Upper lobe of left lung (tissue), 6 donors: ENCODE data around the gene CA5A. TPM values are rescaled to one million over a fixed set of nuclear protein-coding genes. Genes with fewer than 3 reads are reported as not detected.

Experiments
- ATAC-seq, 2 donors: fragments of 200-7000 bp; cut with Tn5 transposase; one replicate each; pipeline ENCODE4 v1.9.1; 2022; ENCODE audit warnings: mild to moderate bottlenecking in 2 of 2, moderate library complexity in 2 of 2; ENCODE audit not compliant: low FRiP score in 2 of 2
- DNase-seq, 2 donors: peaks; one replicate each; pipeline ENCODE4 v3.0.0-alpha.2; 2019 to 2020
- H3K27ac ChIP-seq, 4 donors: fragments of 200-600 bp; sonication (generic); one replicate each; pipeline ENCODE4 v1.5.1; 2016 to 2019
- H3K27me3 ChIP-seq, 4 donors: fragments of 200-600 bp; sonication (generic); one replicate each; pipeline ENCODE4 v1.5.1; 2017 to 2019
- H3K36me3 ChIP-seq, 4 donors: fragments of 200-600 bp; sonication (generic); one replicate each; pipeline ENCODE4 v1.5.1; 2016 to 2019
- H3K4me1 ChIP-seq, 4 donors: fragments of 200-600 bp; sonication (generic); one replicate each; pipeline ENCODE4 v1.5.1; 2018 to 2019
- H3K4me3 ChIP-seq, 4 donors: fragments of 200-600 bp; sonication (generic); one replicate each; pipeline ENCODE4 v1.5.1; 2017 to 2019; ENCODE audit warnings: mild to moderate bottlenecking in 2 of 4, moderate library complexity in 1 of 4
- H3K9me3 ChIP-seq, 4 donors: fragments of 200-600 bp; sonication (generic); one replicate each; pipeline ENCODE4 v1.5.1; 2018 to 2019
- CTCF ChIP-seq, 6 experiments: fragments of 450-650 bp in 4 of 6; fragments of 200-600 bp in 2 of 6; sonication (generic) in 2 of 6; IDR thresholded peaks; one replicate each; pipeline ENCODE4 v1.5.1; 2016 to 2019; ENCODE audit warnings: antibody characterized with exemption in 6 of 6
- EP300 ChIP-seq, 4 donors: sonication (generic); formaldehyde crosslinking; IDR thresholded peaks; one replicate each; pipeline ENCODE4 v1.5.1; 2017; ENCODE audit warnings: antibody characterized with exemption in 4 of 4, control low read depth in 2 of 4
- POLR2A ChIP-seq, 4 donors: fragments of 450-650 bp; IDR thresholded peaks; one replicate each; pipeline ENCODE4 v1.5.1; 2016 to 2017; ENCODE audit warnings: antibody characterized with exemption in 4 of 4, mild to moderate bottlenecking in 2 of 4
- POLR2AphosphoS5 ChIP-seq, 2 donors: sonication (generic); formaldehyde crosslinking; IDR thresholded peaks; one replicate each; pipeline ENCODE4 v1.5.1; 2017; ENCODE audit warnings: antibody characterized with exemption in 2 of 2
- WGBS, 2 donors: methylation state at CpG; one replicate each; pipeline ENCODE4 v1.1.5; 2017 to 2018; 5-methylcytosine and 5-hydroxymethylcytosine counted together
- total RNA-seq, 6 donors: library from RNA; depleted of rRNA in 4 of 6; stranded (reverse); fragments of >200 nt in 4 of 6; gene quantifications; one replicate each; pipeline versions ENCODE4 v1.1.0 to v1.2.1, GENCODE V29; 2016 to 2021
- donor health status: DM: no; HTN: no; CAD: no; lungs with moderate emphysema.
- donor health status: DM: no; HTN: yes; CAD: no; lungs with severe emphysema.

CA5A gene
- total RNA-seq, 6 donors from 2014 or later: under 0.01 to 0.20 (median 0.11) TPM; not detected in 3

DNA sequence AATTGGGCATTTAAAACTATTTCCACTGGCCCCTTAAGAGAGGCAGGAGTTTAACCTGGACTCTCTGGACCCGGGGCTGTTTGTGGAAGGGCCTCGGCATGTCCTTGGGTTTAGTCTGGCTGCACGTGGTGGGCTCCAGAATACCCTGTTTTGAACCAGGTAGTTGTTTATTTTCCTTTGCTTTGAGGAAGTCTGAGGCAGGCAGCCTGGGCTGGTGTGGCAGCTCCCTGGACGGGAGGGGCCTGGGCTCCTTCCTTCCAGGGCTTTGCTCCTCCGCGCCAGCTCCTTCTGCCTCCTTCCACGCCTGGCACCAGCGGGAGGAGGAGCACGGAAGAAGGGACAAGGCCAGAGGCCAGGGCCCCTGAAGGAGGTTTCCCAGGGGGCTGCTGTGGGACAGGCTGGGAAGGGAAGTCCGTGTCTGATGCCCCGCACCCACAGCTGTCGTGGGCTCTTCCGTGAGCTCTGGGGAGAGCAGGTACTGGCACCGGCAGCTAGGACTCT, 30.4 kb upstream of the CA5A start:
- peak; percentile 63 to 76 for ATAC-seq
- Histone ChIP-seq H3K9me3 (peaks cover 0 to 4% (median 3%) of the 10 kb centered on the region in 4 donors), H3K27me3 (no peaks in the 10 kb centered on the region), H3K36me3 (no peaks in the 10 kb centered on the region), H3K4me1 (peaks cover 18 to 39% (median 24%) of the 10 kb centered on the region in 4 donors), H3K27ac (peak overlapping the region; percentile 55 to 69 (median 63)), H3K4me3 (peak overlapping the region in 2 of 4 donors; percentile 15 to 21)
- DNase-seq: peak in 1 of 2 donors; percentile 76
- WGBS, 2 donors: 21 to 25% methylated on average over 6 to 14 of the region's 14 CpGs
- TF ChIP-seq CTCF (IDR thresholded peaks at IDR 0.05) (no peak), EP300 (IDR thresholded peaks at IDR 0.05) (no peak), POLR2A (IDR thresholded peaks at IDR 0.05) (no peak), POLR2AphosphoS5 (IDR thresholded peaks at IDR 0.05) (no peak)

DNA sequence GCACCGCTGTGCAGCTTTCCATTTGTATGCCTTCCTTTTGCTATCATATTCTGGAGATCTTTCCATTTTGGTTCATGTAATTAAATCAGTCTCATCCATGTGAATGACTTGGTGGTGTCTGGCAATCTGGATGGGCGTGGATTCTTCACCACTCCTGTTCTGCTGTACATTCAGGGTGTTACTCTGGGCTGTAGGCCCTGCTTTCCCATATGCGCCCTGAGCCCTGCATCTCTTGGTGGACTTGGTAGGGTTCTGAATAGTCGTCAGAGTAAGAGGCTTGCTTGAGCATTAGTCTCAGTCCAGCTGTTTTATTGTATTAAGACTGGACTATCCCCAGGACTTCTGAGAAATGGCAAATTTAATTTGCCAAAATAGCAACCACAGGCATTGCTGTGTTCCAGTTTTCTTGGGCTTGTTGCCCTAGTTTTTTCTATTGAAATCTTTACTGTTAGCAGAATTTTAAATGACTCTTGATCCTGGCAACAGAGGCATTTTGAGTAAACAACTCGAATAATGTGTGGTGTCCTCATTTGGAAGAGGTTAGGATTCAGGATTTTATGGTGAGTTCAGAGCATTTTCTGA, 29.8 kb upstream of the CA5A start:
- H3K9me3 ChIP-seq: no peaks in the 10 kb centered on the region
- DNase-seq: no peak
- peak overlapping the region in 1 of 4 donors; percentile 21 for H3K4me3 ChIP-seq
- H3K27ac ChIP-seq: peak overlapping the region; percentile 55 to 69 (median 63)
- no peak for TF ChIP-seq EP300 (IDR thresholded peaks at IDR 0.05)
- no peak for TF ChIP-seq POLR2A (IDR thresholded peaks at IDR 0.05)
- TF ChIP-seq POLR2AphosphoS5 (IDR thresholded peaks at IDR 0.05): no peak
- no peak for TF ChIP-seq CTCF (IDR thresholded peaks at IDR 0.05)
- ATAC-seq: peak; percentile 41 to 51
- WGBS, 2 donors: 70 to 73% methylated on average over 5 of the region's 5 CpGs
- no peaks in the 10 kb centered on the region for H3K27me3 ChIP-seq
- H3K4me1 ChIP-seq: peaks cover 18 to 39% (median 24%) of the 10 kb centered on the region in 4 donors
- H3K36me3 ChIP-seq: no peaks in the 10 kb centered on the region

DNA sequence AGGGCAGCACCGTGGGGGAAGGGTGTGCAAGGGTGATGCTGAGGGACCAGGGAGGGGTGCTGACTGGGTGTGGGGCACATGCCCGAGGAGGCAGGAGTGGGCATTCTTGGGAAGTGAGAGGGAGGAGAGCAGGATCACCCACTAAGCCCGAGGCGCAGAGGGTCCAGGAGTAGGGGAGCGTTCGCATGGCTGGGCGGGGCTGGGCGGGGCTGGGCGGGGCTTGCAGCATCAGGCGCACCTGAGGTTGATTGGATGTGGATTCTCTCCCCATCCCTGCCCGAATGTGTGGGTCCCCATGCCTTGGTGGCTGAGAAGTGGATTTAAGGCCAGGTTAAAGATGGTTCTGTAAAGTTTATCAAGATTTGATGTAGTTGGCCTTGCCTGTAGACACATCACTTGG, 29.1 kb upstream of the CA5A start:
- peaks cover 18 to 39% (median 24%) of the 10 kb centered on the region in 4 donors for H3K4me1 ChIP-seq
- H3K27me3 ChIP-seq: no peaks in the 10 kb centered on the region
- no peaks in the 10 kb centered on the region for H3K9me3 ChIP-seq
- WGBS, 2 donors: 90 to 92% methylated on average over 11 of the region's 11 CpGs
- ATAC-seq (peak in 1 of 2 donors; percentile 17), DNase-seq (no peak)
- no peak overlapping the region for H3K4me3 ChIP-seq
- peak overlapping the region in 3 of 4 donors; percentile 5 to 69 (median 57) for H3K27ac ChIP-seq
- H3K36me3 ChIP-seq: no peaks in the 10 kb centered on the region
- TF ChIP-seq CTCF (IDR thresholded peaks at IDR 0.05): no peak
- no peak for TF ChIP-seq EP300 (IDR thresholded peaks at IDR 0.05)
- no peak for TF ChIP-seq POLR2AphosphoS5 (IDR thresholded peaks at IDR 0.05)
- TF ChIP-seq POLR2A (IDR thresholded peaks at IDR 0.05): no peak

GRCh38 chr16:87964049-87964659, 27.8 kb upstream of the CA5A start:
- Histone ChIP-seq H3K36me3 (no peaks in the 10 kb centered on the region), H3K9me3 (no peaks in the 10 kb centered on the region), H3K4me3 (no peak overlapping the region), H3K27ac (peak overlapping the region in 3 of 4 donors; percentile 11 to 48 (median 47)), H3K27me3 (no peaks in the 10 kb centered on the region), H3K4me1 (peaks cover 18 to 49% (median 27%) of the 10 kb centered on the region in 4 donors)
- no peak for DNase-seq
- no peak for TF ChIP-seq POLR2AphosphoS5 (IDR thresholded peaks at IDR 0.05)
- no peak for TF ChIP-seq CTCF (IDR thresholded peaks at IDR 0.05)
- 92 to 94% methylated on average over 13 to 19 of the region's 19 CpGs for WGBS, 2 donors
- no peak for ATAC-seq
